ENCODE data around the gene NOTCH1. TPM values are rescaled to one million over a fixed set of nuclear protein-coding genes. Genes with fewer than 3 reads are reported as not detected.

Gene NOTCH1
- total RNA-seq, 2 experiments from 2014 or later: 17.6 to 17.9 TPM

- H3K36me3 ChIP-seq (ENCODE audit: insufficient read depth, low read length): peaks cover 6% of the 10 kb centered on the region; the same call in 1 of the 2 replicates
- peak overlapping the region; percentile 77 for H3K4me3 ChIP-seq (ENCODE audit: low read depth, low read length, poor library complexity, severe bottlenecking)
- no peak overlapping the region for H2AFZ ChIP-seq (ENCODE audit: low read length)
- POLR2A ChIA-PET: no interaction called here
- no TSS peak for BruUV-seq (replicated peaks)
- no peak overlapping the region for H3K27ac ChIP-seq (ENCODE audit: low read depth, low read length, poor library complexity, severe bottlenecking)
- peak overlapping the region; percentile 98 for H3K4me2 ChIP-seq (ENCODE audit: low read length)
- H3K79me2 ChIP-seq (ENCODE audit: insufficient read depth, low read depth, low read length): peaks cover 4% of the 10 kb centered on the region; the same call in 1 of the 2 replicates
- H3K9me2 ChIP-seq (ENCODE audit: insufficient read depth, low read length): no peaks in the 10 kb centered on the region
- TF ChIP-seq CTCF (conservative IDR thresholded peaks at IDR 0.05; ENCODE audit: low read length): no peak
- CTCF ChIA-PET (ENCODE audit: unreplicated experiment): no interaction called here
- intact Hi-C loops (cut with micrococcal nuclease; ENCODE audit: unreplicated experiment): loop anchor here (10.0 kb wide), 1 partner anchor 611 kb away; no protein-coding TSS in a partner anchor
- no peaks in the 10 kb centered on the region for H3K9me3 ChIP-seq (ENCODE audit: low read length)
- no peak for DNase-seq (ENCODE audit: low spot score)
- peaks cover 39% of the 10 kb centered on the region for H3K4me1 ChIP-seq (ENCODE audit: insufficient read depth, low read length, poor library complexity, severe bottlenecking)
- H4K20me1 ChIP-seq (ENCODE audit: insufficient read depth, low read length): 0 out of 2 replicates have a peak, but pooled peaks cover 8% of the 10 kb centered on the region
Observed at GRCh38 chr9:136543830-136544547, 1.9 kb downstream of the NOTCH1 start.

GRCh38 chr9:136543280-136543679 lies 2.6 kb downstream of the NOTCH1 start:
- Histone ChIP-seq H3K9me2 (ENCODE audit: insufficient read depth, low read length) (no peaks in the 10 kb centered on the region), H3K27ac (ENCODE audit: low read depth, low read length, poor library complexity, severe bottlenecking) (no peak overlapping the region), H3K4me2 (ENCODE audit: low read length) (no peak overlapping the region), H3K4me1 (ENCODE audit: insufficient read depth, low read length, poor library complexity, severe bottlenecking) (peaks cover 46% of the 10 kb centered on the region), H3K4me3 (ENCODE audit: low read depth, low read length, poor library complexity, severe bottlenecking) (no peak overlapping the region), H2AFZ (ENCODE audit: low read length) (no peak overlapping the region), H3K9me3 (ENCODE audit: low read length) (no peaks in the 10 kb centered on the region), H4K20me1 (ENCODE audit: insufficient read depth, low read length) (0 out of 2 replicates have a peak, but pooled peaks cover 8% of the 10 kb centered on the region), H3K79me2 (ENCODE audit: insufficient read depth, low read depth, low read length) (peaks cover 4% of the 10 kb centered on the region; the same call in 1 of the 2 replicates), H3K36me3 (ENCODE audit: insufficient read depth, low read length) (peaks cover 6% of the 10 kb centered on the region; the same call in 1 of the 2 replicates)
- intact Hi-C loops (cut with micrococcal nuclease; ENCODE audit: unreplicated experiment): loop anchor here (10.0 kb wide), 1 partner anchor 612 kb away; no protein-coding TSS in a partner anchor
- no peak for DNase-seq (ENCODE audit: low spot score)
- TF ChIP-seq EZH2phosphoT487 (IDR thresholded peaks at IDR 0.05; ENCODE audit: borderline replicate concordance, low read depth, low read length) (no peak), CTCF (conservative IDR thresholded peaks at IDR 0.05; ENCODE audit: low read length) (no peak)
- BruUV-seq (replicated peaks): no TSS peak
- POLR2A ChIA-PET: no interaction called here
- CTCF ChIA-PET (ENCODE audit: unreplicated experiment): no interaction called here
